IPS DF 4.7 (cell line): ENCODE data around the gene ACVR1C.
"Not testable (repeated sequence)": the region's sequence is repeated elsewhere in the genome, so short reads cannot be mapped to it uniquely, and the experiment has no call there.

Experiments used
- DNase-seq: peaks from one replicate; pipeline ENCODE4 v3.0.0-alpha.2; 2013; ENCODE audit warnings: low spot score; ENCODE audit errors: extremely low read depth

The ACVR1C gene

GRCh38 chr2:157574165-157574564, 54.5 kb downstream of the ACVR1C start:
- DNase-seq, result no peak

- no peak for DNase-seq
Observed at GRCh38 chr2:157572725-157573124, 55.9 kb downstream of the ACVR1C start.

DNA sequence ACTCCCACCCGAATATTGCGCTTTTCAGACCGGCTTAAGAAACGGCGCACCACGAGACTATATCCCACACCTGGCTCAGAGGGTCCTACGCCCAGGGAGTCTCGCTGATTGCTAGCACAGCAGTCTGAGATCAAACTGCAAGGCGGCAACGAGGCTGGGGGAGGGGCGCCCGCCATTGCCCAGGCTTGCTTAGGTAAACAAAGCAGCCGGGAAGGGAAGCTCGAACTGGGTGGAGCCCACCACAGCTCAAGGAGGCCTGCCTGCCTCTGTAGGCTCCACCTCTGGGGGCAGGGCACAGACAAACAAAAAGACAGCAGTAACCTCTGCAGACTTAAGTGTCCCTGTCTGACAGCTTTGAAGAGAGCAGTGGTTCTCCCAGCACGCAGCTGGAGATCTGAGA, 62.0 kb downstream of the ACVR1C start:
- not testable (repeated sequence) for DNase-seq

DNA sequence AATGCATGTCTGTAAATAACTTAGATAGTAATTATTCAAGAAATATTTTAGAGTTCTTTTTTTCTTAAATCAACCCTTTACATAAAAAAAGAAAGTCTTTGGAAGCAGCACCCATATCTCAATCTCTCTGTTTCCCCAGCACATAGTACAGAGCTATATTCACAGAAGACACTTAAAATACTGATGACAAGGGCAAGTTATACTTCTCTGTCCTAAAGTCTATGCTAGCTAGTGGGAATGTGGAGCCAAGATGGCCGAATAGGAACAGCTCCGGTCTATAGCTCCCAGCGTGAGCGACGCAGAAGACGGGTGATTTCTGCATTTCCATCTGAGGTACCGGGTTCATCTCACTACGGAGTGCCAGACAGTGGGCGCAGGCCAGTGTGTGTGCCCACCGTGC, 62.6 kb downstream of the ACVR1C start:
- DNase-seq, result not testable (repeated sequence)

- DNase-seq, result no peak
Observed at GRCh38 chr2:157565550-157565949, 63.1 kb downstream of the ACVR1C start.

DNA sequence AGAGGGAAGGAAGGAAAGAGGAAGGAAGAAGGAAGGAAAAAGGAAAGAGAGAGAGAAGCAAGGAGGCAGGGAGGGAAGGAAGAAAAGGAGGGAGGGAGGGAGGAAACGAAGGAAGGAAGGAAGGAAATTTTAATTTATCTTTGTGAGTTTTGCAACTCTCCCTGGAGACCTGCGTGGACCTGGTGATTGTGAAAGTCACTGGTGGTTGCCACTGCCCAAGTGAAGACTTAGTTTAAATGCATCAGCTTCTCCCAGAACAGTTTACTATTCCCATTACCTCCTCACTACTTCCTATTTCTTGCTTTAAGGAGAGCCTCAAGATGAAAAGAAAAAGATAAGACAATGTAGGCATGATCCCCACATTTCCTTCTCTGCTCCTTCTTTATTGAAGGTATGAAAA, 68.8 kb downstream of the ACVR1C start:
- DNase-seq, result no peak

- DNase-seq, result no peak
Observed at GRCh38 chr2:157559461-157559860, 69.2 kb downstream of the ACVR1C start.

DNA sequence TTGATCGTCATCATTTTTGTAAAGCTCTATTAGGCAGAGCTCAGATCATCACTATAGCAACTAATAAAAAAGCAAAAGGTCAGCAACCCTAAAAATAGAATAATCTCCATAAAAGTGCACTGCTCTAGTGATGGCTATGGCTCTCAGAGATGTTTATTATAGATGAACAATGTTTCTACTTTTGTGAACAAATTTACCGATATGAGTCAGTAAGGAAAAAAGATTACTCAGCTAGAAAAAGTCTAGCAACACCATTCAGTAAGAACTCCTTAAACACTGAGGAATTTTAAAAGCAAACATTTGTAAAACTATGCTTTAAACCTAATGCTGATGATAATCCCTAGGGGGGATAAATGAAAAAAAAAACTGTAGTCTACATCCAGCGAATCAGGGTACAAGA, 69.6 kb downstream of the ACVR1C start:
- DNase-seq, result no peak

DNA sequence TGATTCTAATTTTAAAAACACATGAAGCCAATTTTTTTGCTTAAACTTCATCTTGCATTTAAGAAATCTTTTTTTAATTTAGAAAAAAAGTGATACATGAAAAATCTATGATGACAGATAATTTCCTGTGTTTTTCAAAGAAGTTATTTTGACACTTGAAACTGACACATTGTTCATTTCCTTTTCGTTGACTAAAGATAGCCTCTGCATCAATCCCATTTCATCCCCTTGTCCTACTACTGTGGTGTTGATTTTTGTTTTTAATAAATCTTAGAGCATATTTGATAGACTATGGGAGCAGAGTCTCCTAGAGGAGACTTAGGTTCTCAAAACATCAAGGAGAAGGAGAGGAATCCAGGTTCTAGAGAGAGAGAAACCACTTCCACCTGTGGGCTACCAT, 70.9 kb downstream of the ACVR1C start:
- DNase-seq, result no peak

- no peak for DNase-seq
Observed at GRCh38 chr2:157540102-157540501, 88.6 kb downstream of the ACVR1C start.

- DNase-seq, result no peak
Observed at GRCh38 chr2:157538064-157538463, 90.6 kb downstream of the ACVR1C start.

- DNase-seq, result no peak
Observed at GRCh38 chr2:157536815-157537214, 91.8 kb downstream of the ACVR1C start.

GRCh38 chr2:157528963-157529751, 99.5 kb downstream of the ACVR1C start:
- DNase-seq, result no peak

- no peak for DNase-seq
Observed at GRCh38 chr2:157526070-157526469, 102.6 kb downstream of the ACVR1C start.

DNA sequence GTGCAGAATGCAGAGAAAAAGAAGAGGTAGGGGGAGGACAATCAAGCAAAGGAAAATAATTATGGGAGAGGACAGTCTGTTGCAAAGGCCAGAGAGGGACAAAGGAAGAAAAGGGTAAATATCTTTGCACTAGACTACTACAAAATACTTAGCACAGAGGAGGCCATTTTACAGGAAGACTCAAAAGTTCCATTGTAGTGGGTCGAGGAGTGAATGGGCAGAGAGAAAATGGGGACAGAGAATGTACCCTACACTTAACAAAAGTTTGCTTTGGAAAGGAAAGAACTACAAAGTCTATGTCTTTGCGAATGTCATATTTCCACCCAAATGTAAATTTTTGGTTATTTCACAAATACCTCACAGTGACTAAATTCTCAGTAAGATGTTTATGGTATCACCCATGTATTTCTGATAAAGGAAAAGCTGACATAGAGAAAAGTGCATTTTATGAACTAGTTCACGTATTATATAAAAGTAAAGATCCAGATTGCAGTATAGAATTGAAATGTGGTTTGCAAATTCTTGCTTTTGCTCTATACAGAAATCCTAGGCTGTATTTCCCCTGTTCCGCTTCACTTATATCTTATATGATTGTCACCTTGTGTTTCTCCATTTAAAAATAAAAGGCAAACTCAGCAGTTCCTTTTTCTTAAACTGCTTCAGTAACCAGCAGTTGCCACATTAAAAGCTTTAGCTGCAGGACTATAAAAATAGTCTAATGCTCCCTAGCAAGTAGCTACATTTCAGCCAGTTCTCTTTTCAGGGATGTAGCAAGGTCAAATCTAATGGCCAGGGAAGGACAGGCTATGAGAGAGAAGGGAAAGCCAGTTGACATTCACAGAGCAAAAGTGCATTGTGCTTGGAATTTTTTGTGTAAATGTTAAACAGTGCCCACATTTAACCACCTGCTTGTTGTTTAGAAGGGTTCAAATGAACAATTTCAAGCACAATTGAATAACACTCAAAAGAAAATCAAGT, 105.1 kb downstream of the ACVR1C start:
- no peak for DNase-seq

- DNase-seq, result not testable (repeated sequence)
Observed at GRCh38 chr2:157514966-157515365, 113.7 kb downstream of the ACVR1C start.

DNA sequence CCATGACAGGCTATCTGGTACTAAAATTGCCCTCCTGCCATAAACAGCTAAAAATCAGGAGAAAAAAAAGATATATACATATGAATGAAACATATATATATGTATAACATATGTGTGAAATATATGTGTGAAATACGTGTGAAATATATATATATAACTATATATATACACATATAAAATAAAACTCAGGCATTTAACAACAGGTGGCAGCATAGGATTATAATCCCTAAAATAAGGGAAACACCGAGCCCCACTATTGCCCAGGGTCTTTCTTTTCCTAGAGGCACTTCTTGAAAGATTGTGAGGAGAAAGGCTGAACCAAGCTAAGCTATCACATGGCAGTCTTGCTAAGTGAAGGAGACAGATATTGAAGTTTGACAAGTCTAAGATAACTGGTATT, 118.9 kb downstream of the ACVR1C start:
- no peak for DNase-seq

- no peak for DNase-seq
Observed at GRCh38 chr2:157508676-157509075, 120.0 kb downstream of the ACVR1C start.

- no peak for DNase-seq
Observed at GRCh38 chr2:157506586-157506985, 122.1 kb downstream of the ACVR1C start.

GRCh38 chr2:157504623-157505022, 124.0 kb downstream of the ACVR1C start:
- no peak for DNase-seq

- DNase-seq, result no peak
Observed at GRCh38 chr2:157501026-157501425, 127.6 kb downstream of the ACVR1C start.

DNA sequence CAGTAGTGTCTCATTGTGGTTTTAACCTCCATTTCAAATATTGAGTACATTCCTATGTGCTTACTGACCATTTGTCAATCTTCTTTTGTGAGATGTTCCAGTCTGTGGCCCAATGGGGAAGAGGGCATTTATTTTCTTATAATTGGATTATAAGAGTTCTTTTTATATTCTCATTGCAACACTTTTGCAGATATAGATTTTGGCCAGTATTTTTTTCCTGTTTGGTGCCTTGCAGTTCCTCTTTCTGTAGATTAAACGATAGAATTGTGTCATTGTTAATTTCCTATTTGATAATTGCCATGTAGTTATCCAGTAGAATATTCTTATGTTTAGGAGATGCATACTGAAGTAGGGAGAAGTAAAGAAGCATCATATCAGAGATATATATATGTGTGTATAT, 128.3 kb downstream of the ACVR1C start:
- DNase-seq, result no peak
